GM12865 (cell line): Measurements from ENCODE around the gene NR6A1.

ENCODE experiments used
- DNase-seq: peaks from one replicate; pipeline ENCODE4 v3.0.0; 2010; ENCODE audit warnings: low read depth
- H3K4me3 ChIP-seq: 2 replicates; pipeline ENCODE4 v1.5.1; 2011; ENCODE audit warnings: mild to moderate bottlenecking, low read depth, low read length, control low read depth
- CTCF ChIP-seq: IDR thresholded peaks from 2 replicates; pipeline ENCODE4 v1.5.1; 2011; ENCODE audit warnings: low read length, control low read depth, low read depth, inconsistent platforms; ENCODE audit not compliant: insufficient read depth; ENCODE audit errors: missing control alignments

Gene NR6A1

DNA sequence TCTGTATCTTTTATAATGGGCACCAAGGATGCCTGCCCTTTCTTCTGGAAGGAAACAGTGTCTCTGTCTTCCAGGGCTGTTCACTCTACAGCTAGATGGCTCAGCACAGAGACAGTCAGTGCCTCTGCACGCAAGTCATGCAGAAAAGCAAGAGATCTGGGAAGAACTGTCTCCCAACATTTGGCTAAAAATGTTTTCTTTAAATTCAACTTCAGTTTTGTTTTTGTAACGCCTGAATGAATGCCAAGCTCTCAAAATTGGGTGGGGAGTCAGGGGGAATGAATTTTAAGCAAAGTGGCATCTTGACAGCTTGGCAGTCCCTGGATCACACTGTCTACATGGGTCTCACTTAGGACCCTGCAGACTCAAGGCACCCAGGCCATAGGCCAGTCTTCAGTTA lies 18.4 kb upstream of the NR6A1 start:
- no peak for DNase-seq
- no peak for TF ChIP-seq CTCF
- no peak overlapping the region for H3K4me3 ChIP-seq

GRCh38 chr9:124788542-124789217 lies 17.6 kb upstream of the NR6A1 start:
- DNase-seq = no peak
- no peak overlapping the region for H3K4me3 ChIP-seq
- no peak for TF ChIP-seq CTCF

- DNase-seq = no peak
- no peak for TF ChIP-seq CTCF
- H3K4me3 ChIP-seq = no peak overlapping the region
Measured at GRCh38 chr9:124786881-124787573, 15.9 kb upstream of the NR6A1 start.

DNA sequence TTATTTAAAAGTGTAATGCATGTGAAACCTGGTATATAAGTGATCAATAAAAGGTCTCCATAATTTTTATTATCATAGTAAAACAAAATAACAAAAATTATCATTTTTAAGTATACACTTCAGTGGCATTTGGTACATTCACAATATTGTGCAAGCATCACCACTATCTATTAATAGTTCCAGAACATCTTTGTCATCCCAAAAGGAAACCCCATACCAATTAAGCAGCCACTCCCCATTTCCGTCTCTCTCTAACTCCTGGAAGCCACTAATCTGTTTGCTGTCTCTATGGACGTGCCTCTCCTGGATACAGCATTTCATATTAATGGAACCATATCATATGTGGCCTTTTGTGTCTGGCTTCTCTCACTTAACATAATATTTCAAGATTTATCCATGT lies 13.4 kb upstream of the NR6A1 start:
- no peak overlapping the region for H3K4me3 ChIP-seq
- DNase-seq = no peak
- TF ChIP-seq CTCF = no peak

DNA sequence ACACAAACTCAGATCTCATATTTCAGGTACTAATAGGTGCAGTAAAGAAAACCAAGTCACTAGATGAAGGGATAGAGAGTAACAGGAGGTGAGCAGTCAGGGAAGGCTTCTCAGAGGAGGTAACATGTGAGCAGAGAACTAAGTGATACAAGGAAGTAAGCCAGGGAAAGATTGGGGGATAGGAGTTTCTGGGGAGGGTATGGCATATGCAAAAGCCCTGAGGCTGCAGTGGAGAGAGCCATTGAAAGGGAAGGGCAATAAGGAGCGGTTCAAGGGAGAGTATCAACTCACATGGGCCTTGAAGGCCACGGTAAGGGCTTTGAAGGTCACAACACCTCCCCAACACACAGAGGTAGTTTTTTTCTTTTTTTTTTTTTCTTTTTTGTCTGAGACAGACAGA lies 12.7 kb upstream of the NR6A1 start:
- TF ChIP-seq CTCF = no peak
- no peak for DNase-seq
- H3K4me3 ChIP-seq = no peak overlapping the region

GRCh38 chr9:124782661-124783574 lies 11.8 kb upstream of the NR6A1 start:
- DNase-seq = no peak
- no peak for TF ChIP-seq CTCF
- H3K4me3 ChIP-seq = no peak overlapping the region
